Lower leg skin (tissue), 4 donors: ENCODE results near the gene ATP6V1F. TPM values are rescaled to one million over a fixed set of nuclear protein-coding genes. Genes with fewer than 3 reads are reported as not detected.

Source experiments
- DNase-seq, 2 donors: peaks; one replicate each; pipeline ENCODE4 v3.0.0-alpha.2; 2019; ENCODE audit warnings: low spot score in 2 of 2
- H3K4me3 ChIP-seq: fragments of 200-600 bp; sonication (generic); 2 replicates; pipeline ENCODE4 v1.5.1; 2017; ENCODE audit warnings: mild to moderate bottlenecking, low read depth; ENCODE audit not compliant: poor library complexity, severe bottlenecking
- POLR2A ChIP-seq, 2 donors: fragments of 450-650 bp; IDR thresholded peaks; one replicate each; pipeline ENCODE4 v1.6.1; 2016 to 2017; ENCODE audit warnings: antibody characterized with exemption in 2 of 2, mild to moderate bottlenecking in 1 of 2, moderate library complexity in 1 of 2
- WGBS, 2 donors: methylation state at CpG; one replicate each; pipeline ENCODE4 v1.1.5; 2018; 5-methylcytosine and 5-hydroxymethylcytosine counted together
- intact Hi-C: fragments of 100-400 bp; cut with DNase I; formaldehyde crosslinking; loops from one replicate; pipeline ENCODE4 v1.15.0; 2023; ENCODE audit warnings: low total_unique reads
- total RNA-seq, 4 donors: library from RNA; depleted of rRNA; stranded (reverse); fragments of >200 nt; gene quantifications; one replicate each; pipeline ENCODE4 v1.1.0, GENCODE V29; 2016
- TF ChIP-seq, protein P1 (sequence below), 3 donors: fragments of 450-650 bp; IDR thresholded peaks; one replicate each; pipeline ENCODE4 v1.5.1; 2016; ENCODE audit warnings: antibody characterized with exemption in 3 of 3, mild to moderate bottlenecking in 3 of 3, moderate library complexity in 2 of 3

Gene ATP6V1F
- total RNA-seq, 4 donors from 2014 or later = 71.3 to 165 (median 137) TPM

GRCh38 chr7:128837521-128837921, 25.1 kb upstream of the ATP6V1F start:
- WGBS, 2 donors = 91% methylated on average over 16 of the region's 16 CpGs
- no peak for DNase-seq
- intact Hi-C loops = no loop called here
- no peak overlapping the region for H3K4me3 ChIP-seq
- TF ChIP-seq, protein P1, sequence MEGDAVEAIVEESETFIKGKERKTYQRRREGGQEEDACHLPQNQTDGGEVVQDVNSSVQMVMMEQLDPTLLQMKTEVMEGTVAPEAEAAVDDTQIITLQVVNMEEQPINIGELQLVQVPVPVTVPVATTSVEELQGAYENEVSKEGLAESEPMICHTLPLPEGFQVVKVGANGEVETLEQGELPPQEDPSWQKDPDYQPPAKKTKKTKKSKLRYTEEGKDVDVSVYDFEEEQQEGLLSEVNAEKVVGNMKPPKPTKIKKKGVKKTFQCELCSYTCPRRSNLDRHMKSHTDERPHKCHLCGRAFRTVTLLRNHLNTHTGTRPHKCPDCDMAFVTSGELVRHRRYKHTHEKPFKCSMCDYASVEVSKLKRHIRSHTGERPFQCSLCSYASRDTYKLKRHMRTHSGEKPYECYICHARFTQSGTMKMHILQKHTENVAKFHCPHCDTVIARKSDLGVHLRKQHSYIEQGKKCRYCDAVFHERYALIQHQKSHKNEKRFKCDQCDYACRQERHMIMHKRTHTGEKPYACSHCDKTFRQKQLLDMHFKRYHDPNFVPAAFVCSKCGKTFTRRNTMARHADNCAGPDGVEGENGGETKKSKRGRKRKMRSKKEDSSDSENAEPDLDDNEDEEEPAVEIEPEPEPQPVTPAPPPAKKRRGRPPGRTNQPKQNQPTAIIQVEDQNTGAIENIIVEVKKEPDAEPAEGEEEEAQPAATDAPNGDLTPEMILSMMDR (IDR thresholded peaks at IDR 0.05) = no peak
- TF ChIP-seq POLR2A (IDR thresholded peaks at IDR 0.05) = no peak

DNA sequence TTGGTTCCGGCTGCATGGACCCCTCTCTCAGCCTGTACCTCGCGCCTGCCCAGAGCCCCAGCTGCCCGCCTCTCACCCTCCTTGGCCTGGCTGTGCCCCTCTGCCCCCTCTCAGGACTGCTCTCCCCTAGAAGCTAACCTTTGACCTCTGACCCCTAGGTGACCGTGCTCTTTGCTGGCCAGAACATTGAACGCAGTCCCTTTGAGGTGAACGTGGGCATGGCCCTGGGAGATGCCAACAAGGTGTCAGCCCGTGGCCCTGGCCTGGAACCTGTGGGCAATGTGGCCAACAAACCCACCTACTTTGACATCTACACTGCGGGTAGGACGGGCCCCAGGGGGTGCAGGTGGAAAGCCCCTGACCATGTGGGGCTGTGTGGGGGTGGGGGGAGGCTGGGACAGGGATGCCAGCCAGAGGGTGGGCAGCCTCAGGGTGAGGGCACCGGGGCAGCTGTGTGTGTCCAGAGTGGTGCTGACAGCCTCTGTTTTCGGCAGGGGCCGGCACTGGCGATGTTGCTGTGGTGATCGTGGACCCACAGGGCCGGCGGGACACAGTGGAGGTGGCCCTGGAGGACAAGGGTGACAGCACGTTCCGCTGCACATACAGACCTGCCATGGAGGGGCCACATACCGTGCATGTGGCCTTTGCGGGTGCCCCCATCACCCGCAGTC, 24.4 kb upstream of the ATP6V1F start:
- intact Hi-C loops = no loop called here
- DNase-seq = no peak
- TF ChIP-seq POLR2A (IDR thresholded peaks at IDR 0.05) = no peak
- 91 to 94% methylated on average over 20 of the region's 22 CpGs for WGBS, 2 donors
- H3K4me3 ChIP-seq = no peak overlapping the region

DNA sequence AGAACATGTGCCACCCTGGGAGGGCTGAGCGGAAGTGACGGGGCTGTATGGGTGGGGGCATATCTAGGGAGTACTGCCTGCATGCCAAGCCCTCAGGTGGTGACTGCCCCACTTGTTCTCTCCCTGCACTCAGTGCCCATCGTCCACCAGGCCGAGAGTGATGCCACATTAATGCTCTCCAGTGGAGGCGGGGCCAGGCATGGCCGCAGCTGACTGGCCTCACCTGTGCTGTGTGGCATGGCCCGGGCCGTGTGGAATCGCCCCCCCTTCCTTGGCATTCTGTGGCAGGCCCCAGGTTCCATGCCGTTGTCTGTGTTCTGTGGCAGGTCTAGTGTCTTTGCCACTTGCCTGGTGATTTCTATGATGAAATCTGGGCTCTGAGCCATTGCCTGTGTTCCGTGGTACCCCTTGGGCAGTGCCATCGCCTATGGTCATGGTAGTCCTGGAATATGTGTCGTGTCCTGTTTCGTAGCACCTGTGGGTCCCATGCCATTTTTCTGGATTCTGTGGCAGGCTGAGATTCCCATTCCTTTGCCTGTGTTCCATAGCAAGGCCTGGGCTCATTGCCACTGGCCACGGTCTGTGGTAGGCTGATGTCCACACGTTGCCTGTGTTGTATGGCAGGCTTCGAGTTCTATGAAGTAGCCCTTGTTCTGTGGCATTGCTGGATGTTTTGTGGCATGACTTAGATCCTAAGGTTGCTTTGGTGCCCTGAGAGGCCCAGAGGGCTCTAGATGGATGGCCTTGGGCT, 23.5 kb upstream of the ATP6V1F start:
- 90 to 93% methylated on average over 14 to 15 of the region's 17 CpGs for WGBS, 2 donors
- H3K4me3 ChIP-seq = no peak overlapping the region
- intact Hi-C loops = no loop called here
- TF ChIP-seq POLR2A (IDR thresholded peaks at IDR 0.05) = no peak
- no peak for DNase-seq

- WGBS, 2 donors = 83 to 91% methylated on average over 12 to 13 of the region's 13 CpGs
- H3K4me3 ChIP-seq = no peak overlapping the region
- no peak for DNase-seq
- TF ChIP-seq, protein P1 (IDR thresholded peaks at IDR 0.05) = no peak
- intact Hi-C loops = no loop called here
Observed at GRCh38 chr7:128839751-128840177, 22.9 kb upstream of the ATP6V1F start.

DNA sequence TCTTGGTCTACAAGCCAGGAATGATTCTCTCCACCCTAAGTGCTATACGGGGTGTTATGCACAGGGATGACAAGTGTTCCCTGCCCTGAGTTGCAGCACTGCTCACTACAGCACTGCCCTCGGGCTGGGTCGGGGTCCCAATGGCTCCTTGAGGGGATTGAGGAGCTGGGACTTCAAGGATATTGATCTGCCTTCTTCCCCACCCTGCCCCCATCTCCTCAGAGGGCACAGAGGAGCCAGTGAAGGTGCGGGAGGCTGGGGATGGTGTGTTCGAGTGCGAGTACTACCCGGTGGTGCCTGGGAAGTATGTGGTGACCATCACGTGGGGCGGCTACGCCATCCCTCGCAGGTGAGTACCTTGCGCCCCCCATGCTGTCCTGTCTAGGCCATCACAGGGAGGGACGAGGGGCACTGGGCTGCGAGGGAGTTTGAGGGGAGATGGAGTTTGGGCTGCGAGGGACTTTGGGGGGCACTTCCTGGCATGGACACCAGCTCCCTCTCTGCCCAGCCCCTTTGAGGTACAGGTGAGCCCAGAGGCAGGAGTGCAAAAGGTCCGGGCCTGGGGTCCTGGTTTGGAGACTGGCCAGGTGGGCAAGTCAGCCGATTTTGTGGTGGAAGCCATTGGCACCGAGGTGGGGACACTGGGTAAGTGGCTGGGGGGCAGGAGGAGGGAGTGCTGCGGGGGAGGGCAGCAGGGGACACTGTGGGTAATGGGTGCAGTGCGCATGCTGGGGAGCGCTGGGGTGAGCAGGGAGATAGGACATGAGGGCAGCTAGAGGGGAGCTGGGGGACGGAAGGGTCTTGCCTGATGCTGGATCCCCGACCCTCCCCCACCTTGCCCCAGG, 22.1 kb upstream of the ATP6V1F start:
- no peak for TF ChIP-seq POLR2A (IDR thresholded peaks at IDR 0.05)
- TF ChIP-seq, protein P1 (IDR thresholded peaks at IDR 0.05) = no peak
- H3K4me3 ChIP-seq = no peak overlapping the region
- WGBS, 2 donors = 90 to 92% methylated on average over 23 of the region's 23 CpGs
- intact Hi-C loops = no loop called here
- DNase-seq = no peak

- WGBS, 2 donors = 84 to 90% methylated on average over 17 of the region's 17 CpGs
- intact Hi-C loops = no loop called here
Observed at GRCh38 chr7:128841171-128841690, 21.4 kb upstream of the ATP6V1F start.

More at GRCh38 chr7:128841171-128841690, 21.4 kb upstream of the ATP6V1F start:
- no peak for DNase-seq
- TF ChIP-seq, protein P1 (IDR thresholded peaks at IDR 0.05) = no peak
- no peak for TF ChIP-seq POLR2A (IDR thresholded peaks at IDR 0.05)
- no peak overlapping the region for H3K4me3 ChIP-seq
